Tibial nerve (tissue), 3 donors: ENCODE measurements around the gene MYO1D.

Source experiments
- POLR2A ChIP-seq, 2 donors: fragments of 450-650 bp; IDR thresholded peaks; one replicate each; pipeline ENCODE4 v1.6.1; 2017; ENCODE audit warnings: antibody characterized with exemption in 2 of 2, mild to moderate bottlenecking in 2 of 2, moderate library complexity in 2 of 2
- TF ChIP-seq, protein P1 (sequence below), 5 experiments: fragments of 200-600 bp in 3 of 5; fragments of 450-650 bp in 2 of 5; sonication (generic) in 3 of 5; IDR thresholded peaks; one replicate each; pipeline ENCODE4 v1.5.1; 2016 to 2019; ENCODE audit warnings: antibody characterized with exemption in 5 of 5, mild to moderate bottlenecking in 3 of 5, moderate library complexity in 2 of 5

- TF ChIP-seq, protein P1, sequence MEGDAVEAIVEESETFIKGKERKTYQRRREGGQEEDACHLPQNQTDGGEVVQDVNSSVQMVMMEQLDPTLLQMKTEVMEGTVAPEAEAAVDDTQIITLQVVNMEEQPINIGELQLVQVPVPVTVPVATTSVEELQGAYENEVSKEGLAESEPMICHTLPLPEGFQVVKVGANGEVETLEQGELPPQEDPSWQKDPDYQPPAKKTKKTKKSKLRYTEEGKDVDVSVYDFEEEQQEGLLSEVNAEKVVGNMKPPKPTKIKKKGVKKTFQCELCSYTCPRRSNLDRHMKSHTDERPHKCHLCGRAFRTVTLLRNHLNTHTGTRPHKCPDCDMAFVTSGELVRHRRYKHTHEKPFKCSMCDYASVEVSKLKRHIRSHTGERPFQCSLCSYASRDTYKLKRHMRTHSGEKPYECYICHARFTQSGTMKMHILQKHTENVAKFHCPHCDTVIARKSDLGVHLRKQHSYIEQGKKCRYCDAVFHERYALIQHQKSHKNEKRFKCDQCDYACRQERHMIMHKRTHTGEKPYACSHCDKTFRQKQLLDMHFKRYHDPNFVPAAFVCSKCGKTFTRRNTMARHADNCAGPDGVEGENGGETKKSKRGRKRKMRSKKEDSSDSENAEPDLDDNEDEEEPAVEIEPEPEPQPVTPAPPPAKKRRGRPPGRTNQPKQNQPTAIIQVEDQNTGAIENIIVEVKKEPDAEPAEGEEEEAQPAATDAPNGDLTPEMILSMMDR (IDR thresholded peaks at IDR 0.05), result no peak
- no peak for TF ChIP-seq POLR2A (IDR thresholded peaks at IDR 0.05)
Observed at GRCh38 chr17:32470405-32471167, 406.3 kb downstream of the MYO1D start.
